ENCODE measurements around the gene ANO10.

DNA sequence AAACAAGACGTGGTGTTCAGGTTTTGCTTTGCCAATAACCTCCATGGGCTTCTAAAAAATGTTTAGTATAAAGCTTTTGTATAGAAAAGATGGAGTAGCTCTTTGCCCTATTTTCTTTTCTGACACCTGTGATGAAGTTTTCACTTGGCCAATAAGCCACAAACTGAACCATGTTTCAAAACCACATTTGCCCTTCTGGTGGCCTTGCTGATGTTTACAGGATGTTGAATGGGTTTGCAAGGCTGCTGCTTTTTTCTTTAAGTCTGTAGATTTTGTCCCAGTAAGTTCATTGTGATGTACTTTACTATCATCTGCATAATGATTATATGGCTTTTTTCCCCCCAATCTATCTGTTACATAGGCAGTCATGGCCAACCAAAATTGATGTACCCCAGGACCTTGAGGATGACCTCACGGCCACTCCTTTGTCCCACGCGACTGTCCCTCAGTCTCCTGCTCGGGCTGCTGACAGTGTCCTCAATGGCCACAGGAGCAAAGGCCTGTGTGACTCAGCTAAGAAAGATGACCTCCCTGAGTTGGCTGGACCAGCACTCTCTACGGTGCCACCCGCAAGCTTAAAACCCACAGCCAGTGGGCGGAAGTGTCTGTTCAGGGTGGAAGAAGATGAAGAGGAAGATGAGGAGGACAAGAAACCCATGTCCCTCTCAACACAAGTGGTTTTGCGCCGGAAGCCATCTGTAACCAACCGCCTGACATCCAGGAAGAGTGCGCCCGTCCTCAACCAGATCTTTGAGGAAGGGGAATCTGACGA is 274.6 kb downstream of the ANO10 start:
- TF ChIP-seq PRDM10 (tag by site-specific recombination; IDR thresholded peaks at IDR 0.05) (no peak), CTCF (tag by site-specific recombination; IDR thresholded peaks at IDR 0.05) (no peak), ZNF274 (IDR thresholded peaks at IDR 0.05; ENCODE audit: low read length) (no peak), ZNF274 (tag by site-specific recombination; IDR thresholded peaks at IDR 0.05; ENCODE audit: borderline replicate concordance) (no peak), ZNF175 (tag by site-specific recombination; IDR thresholded peaks at IDR 0.05) (no peak), ZBTB7A (tag by site-specific recombination; IDR thresholded peaks at IDR 0.05; ENCODE audit: low read depth) (no peak), ZFP37 (tag by site-specific recombination; IDR thresholded peaks at IDR 0.05) (no peak), ZNF2 (tag by site-specific recombination; IDR thresholded peaks at IDR 0.05) (no peak), ZNF792 (tag by site-specific recombination; IDR thresholded peaks at IDR 0.05) (no peak)
- TF ChIP-seq, protein P1, sequence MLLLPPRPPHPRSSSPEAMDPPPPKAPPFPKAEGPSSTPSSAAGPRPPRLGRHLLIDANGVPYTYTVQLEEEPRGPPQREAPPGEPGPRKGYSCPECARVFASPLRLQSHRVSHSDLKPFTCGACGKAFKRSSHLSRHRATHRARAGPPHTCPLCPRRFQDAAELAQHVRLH (tag by site-specific recombination; IDR thresholded peaks at IDR 0.05): no peak
